Measurements from ENCODE around the gene CACNA1C.

DNA sequence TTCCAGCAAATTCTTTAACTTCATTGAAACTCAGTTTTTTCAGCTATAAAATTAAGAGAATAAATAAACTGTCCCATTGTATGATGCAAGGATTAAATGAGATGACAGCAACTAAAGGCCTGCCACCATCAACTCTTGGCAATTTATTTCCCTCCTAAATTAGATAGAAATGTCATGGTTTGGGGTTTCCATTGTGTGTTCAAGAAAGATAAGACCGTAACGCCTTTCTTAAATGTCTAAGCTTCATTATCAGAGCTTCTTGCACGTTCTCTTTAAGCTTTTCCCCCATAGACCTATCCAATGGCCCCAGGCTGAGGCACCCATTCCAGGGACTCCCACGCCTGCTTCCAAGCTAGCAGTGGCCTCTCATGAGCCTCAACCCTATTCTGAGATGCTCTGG is 281.9 kb downstream of the CACNA1C start:
- TF ChIP-seq CTCF (conservative IDR thresholded peaks at IDR 0.05) (no peak), ZFX (IDR thresholded peaks at IDR 0.05) (no peak)

All from C4-2B (cell line).